Renal cortical epithelial cell (primary cell): Measurements from ENCODE around the gene ABCB11. TPM values are rescaled to one million over a fixed set of nuclear protein-coding genes. Genes with fewer than 3 reads are reported as not detected.

Source experiments
- DNase-seq: peaks from one replicate; pipeline ENCODE4 v3.0.0-alpha.2; 2011; ENCODE audit warnings: low read depth
- total RNA-seq: library from RNA; depleted of rRNA; stranded (reverse); fragments of >200 nt; gene quantifications from 2 replicates; pipeline ENCODE4 v1.2.3, GENCODE V29; 2014

The ABCB11 gene
- total RNA-seq, 1 donor from 2014 or later = not detected

- DNase-seq = no peak
Observed at GRCh38 chr2:168974428-168974827, 56.7 kb downstream of the ABCB11 start.

GRCh38 chr2:168971261-168971660 lies 59.9 kb downstream of the ABCB11 start:
- DNase-seq = no peak

GRCh38 chr2:168970711-168971233 lies 60.4 kb downstream of the ABCB11 start:
- no peak for DNase-seq

GRCh38 chr2:168969865-168970264 lies 61.3 kb downstream of the ABCB11 start:
- no peak for DNase-seq

GRCh38 chr2:168968342-168968741 lies 62.8 kb downstream of the ABCB11 start:
- no peak for DNase-seq

GRCh38 chr2:168964251-168964807 lies 66.8 kb downstream of the ABCB11 start:
- peak; percentile 51 for DNase-seq

GRCh38 chr2:168962636-168963035 lies 68.5 kb downstream of the ABCB11 start:
- DNase-seq = no peak

GRCh38 chr2:168961450-168962229 lies 69.5 kb downstream of the ABCB11 start:
- peak; percentile 84 for DNase-seq

GRCh38 chr2:168956392-168956791 lies 74.7 kb downstream of the ABCB11 start:
- no peak for DNase-seq

GRCh38 chr2:168955321-168955720 lies 75.8 kb downstream of the ABCB11 start:
- DNase-seq = no peak

GRCh38 chr2:168954256-168954655 lies 76.9 kb downstream of the ABCB11 start:
- DNase-seq = no peak

GRCh38 chr2:168952424-168952823 lies 78.7 kb downstream of the ABCB11 start:
- no peak for DNase-seq

- no peak for DNase-seq
Observed at GRCh38 chr2:168951871-168952270, 79.3 kb downstream of the ABCB11 start.

- DNase-seq = no peak
Observed at GRCh38 chr2:168949324-168949723, 81.8 kb downstream of the ABCB11 start.

GRCh38 chr2:168948621-168949212 lies 82.4 kb downstream of the ABCB11 start:
- no peak for DNase-seq

- DNase-seq = no peak
Observed at GRCh38 chr2:168945508-168945907, 85.6 kb downstream of the ABCB11 start.

- no peak for DNase-seq
Observed at GRCh38 chr2:168944065-168944464, 87.1 kb downstream of the ABCB11 start.

- no peak for DNase-seq
Observed at GRCh38 chr2:168941297-168941696, 89.8 kb downstream of the ABCB11 start.

GRCh38 chr2:168939918-168940317 lies 91.2 kb downstream of the ABCB11 start:
- no peak for DNase-seq

- no peak for DNase-seq
Observed at GRCh38 chr2:168939061-168939460, 92.1 kb downstream of the ABCB11 start.

- DNase-seq = peak; percentile 32
Observed at GRCh38 chr2:168935810-168936581, 95.1 kb downstream of the ABCB11 start.

GRCh38 chr2:168934826-168935225 lies 96.3 kb downstream of the ABCB11 start:
- peak; percentile 77 for DNase-seq
